HT1080 (cell line): Measurements from ENCODE around the gene PDLIM7. TPM values are rescaled to one million over a fixed set of nuclear protein-coding genes. Genes with fewer than 3 reads are reported as not detected.

Experiments
- DNase-seq: peaks from one replicate; pipeline ENCODE4 v3.0.0-alpha.2; 2015; ENCODE audit warnings: low read depth
- total RNA-seq: library from RNA; depleted of rRNA; stranded (reverse); fragments of >200 nt; shearing (Covaris generic); gene quantifications from 2 replicates; pipeline ENCODE4 v1.2.3, GENCODE V29; 2014

Gene PDLIM7
- total RNA-seq, 1 experiment from 2014 or later = 262 TPM

- DNase-seq = no peak
These were observed 21.6 kb downstream of the PDLIM7 start for GRCh38 chr5:177475563-177476427.

- DNase-seq = no peak
These were observed 22.4 kb downstream of the PDLIM7 start for GRCh38 chr5:177474846-177475562.

- no peak for DNase-seq
These were observed 23.4 kb downstream of the PDLIM7 start for GRCh38 chr5:177474002-177474476.

- no peak for DNase-seq
These were observed 23.9 kb downstream of the PDLIM7 start, which contains the start of gene DBN1 for GRCh38 chr5:177473443-177474001. DBN1 (minus strand) TSS chr5:177473634; CDS start chr5:177473521, 113 bp downstream.

- no peak for DNase-seq
These were observed 24.7 kb downstream of the PDLIM7 start for GRCh38 chr5:177472460-177473442.

- DNase-seq = no peak
These were observed 25.6 kb downstream of the PDLIM7 start for GRCh38 chr5:177471610-177472356.

- peak; percentile 48 for DNase-seq
These were observed 26.5 kb downstream of the PDLIM7 start for GRCh38 chr5:177470759-177471536.

- DNase-seq = no peak
These were observed 27.5 kb downstream of the PDLIM7 start for GRCh38 chr5:177469750-177470525.

- DNase-seq = no peak
These were observed 28.4 kb downstream of the PDLIM7 start for GRCh38 chr5:177468685-177469628.

GRCh38 chr5:177468329-177468684, 29.1 kb downstream of the PDLIM7 start:
- no peak for DNase-seq

GRCh38 chr5:177467436-177467835, 30.0 kb downstream of the PDLIM7 start:
- DNase-seq = no peak

- DNase-seq = no peak
These were observed 30.5 kb downstream of the PDLIM7 start for GRCh38 chr5:177466861-177467260.

- no peak for DNase-seq
These were observed 32.4 kb downstream of the PDLIM7 start for GRCh38 chr5:177465044-177465443.

GRCh38 chr5:177462021-177462670, 35.3 kb downstream of the PDLIM7 start:
- DNase-seq = no peak

GRCh38 chr5:177459819-177460628, 37.4 kb downstream of the PDLIM7 start:
- DNase-seq = no peak

- no peak for DNase-seq
These were observed 38.0 kb downstream of the PDLIM7 start for GRCh38 chr5:177459357-177459756.
